H9 (cell line): Measurements from ENCODE around the gene NKD1. TPM values are rescaled to one million over a fixed set of nuclear protein-coding genes. Genes with fewer than 3 reads are reported as not detected.

ENCODE experiments used
- DNase-seq: peaks from one replicate; pipeline ENCODE4 v3.0.0-alpha.2; 2017
- H2AFZ ChIP-seq: one replicate; pipeline ENCODE4 v1.6.1; 2013; ENCODE audit warnings: mild to moderate bottlenecking, low read length, control low read depth, moderate library complexity
- H2AK5ac ChIP-seq: 2 replicates; pipeline ENCODE4 v1.6.1; 2013; ENCODE audit warnings: low read length, control low read depth, mixed read lengths; ENCODE audit not compliant: insufficient read length
- H2BK120ac ChIP-seq: one replicate; pipeline ENCODE4 v1.6.1; 2013; ENCODE audit warnings: low read depth, mild to moderate bottlenecking, low read length, control low read depth, inconsistent platforms; ENCODE audit not compliant: poor library complexity, severe bottlenecking
- H2BK12ac ChIP-seq: 2 replicates; pipeline ENCODE4 v1.6.1; 2013; ENCODE audit warnings: low read length, control low read depth, mixed read lengths, low read depth; ENCODE audit not compliant: insufficient read length
- H2BK15ac ChIP-seq: 2 replicates; pipeline ENCODE4 v1.6.1; 2013; ENCODE audit warnings: low read depth, low read length, control low read depth
- H2BK20ac ChIP-seq: one replicate; pipeline ENCODE4 v1.6.1; 2013; ENCODE audit warnings: low read depth, mild to moderate bottlenecking, low read length, control low read depth, inconsistent platforms; ENCODE audit not compliant: poor library complexity, severe bottlenecking
- H2BK5ac ChIP-seq: 2 replicates; pipeline ENCODE4 v1.6.1; 2013; ENCODE audit warnings: low read length, control low read depth, mixed read lengths; ENCODE audit not compliant: insufficient read length
- H3K14ac ChIP-seq: 2 replicates; pipeline ENCODE4 v1.6.1; 2013; ENCODE audit warnings: low read length, control low read depth; ENCODE audit not compliant: insufficient read depth
- H3K18ac ChIP-seq: 2 replicates; pipeline ENCODE4 v1.6.1; 2013; ENCODE audit warnings: low read depth, mild to moderate bottlenecking, mixed read lengths, low read length, control low read depth; ENCODE audit not compliant: insufficient read length
- H3K23ac ChIP-seq: 2 replicates; pipeline ENCODE4 v1.6.1; 2013; ENCODE audit warnings: low read length, control low read depth, mixed read lengths, low read depth; ENCODE audit not compliant: insufficient read length
- H3K23me2 ChIP-seq: 2 replicates; pipeline ENCODE4 v1.6.1; 2013; ENCODE audit warnings: low read depth, mild to moderate bottlenecking, mixed read lengths, low read length, control low read depth; ENCODE audit not compliant: insufficient read length, poor library complexity, severe bottlenecking
- H3K27ac ChIP-seq: 2 replicates; pipeline ENCODE4 v1.5.1; 2013; ENCODE audit warnings: low read length, control low read depth, mixed read lengths, low read depth; ENCODE audit not compliant: insufficient read length
- H3K27me3 ChIP-seq: 2 replicates; pipeline ENCODE4 v1.6.1; 2013; ENCODE audit warnings: low read length, control low read depth, inconsistent platforms; ENCODE audit not compliant: insufficient read depth
- H3K4ac ChIP-seq: 2 replicates; pipeline ENCODE4 v1.6.1; 2013; ENCODE audit warnings: low read depth, mild to moderate bottlenecking, control low read depth, inconsistent platforms, low read length, moderate library complexity
- H3K4me1 ChIP-seq: 2 replicates; pipeline ENCODE4 v1.6.1; 2013; ENCODE audit warnings: low read length, control low read depth, inconsistent platforms; ENCODE audit not compliant: insufficient read depth
- H3K4me2 ChIP-seq: 2 replicates; pipeline ENCODE4 v1.6.1; 2013; ENCODE audit warnings: low read length, control low read depth, mixed read lengths; ENCODE audit not compliant: insufficient read length, insufficient read depth
- H3K56ac ChIP-seq: 2 replicates; pipeline ENCODE4 v1.6.1; 2013; ENCODE audit warnings: low read depth, mild to moderate bottlenecking, mixed read lengths, low read length, control low read depth; ENCODE audit not compliant: insufficient read length
- H3K79me1 ChIP-seq: 2 replicates; pipeline ENCODE4 v1.6.1; 2013; ENCODE audit warnings: low read depth, mild to moderate bottlenecking, moderate library complexity, low read length, control low read depth, inconsistent platforms; ENCODE audit not compliant: insufficient read depth, poor library complexity, severe bottlenecking
- H3K79me2 ChIP-seq: 2 replicates; pipeline ENCODE4 v1.6.1; 2013; ENCODE audit warnings: low read length, control low read depth, inconsistent platforms; ENCODE audit not compliant: insufficient read depth
- H3K9ac ChIP-seq: 2 replicates; pipeline ENCODE4 v1.6.1; 2013; ENCODE audit warnings: low read length, control low read depth, mixed read lengths; ENCODE audit not compliant: insufficient read length; ENCODE audit errors: extremely low read depth
- H3K9me3 ChIP-seq: one replicate; pipeline ENCODE4 v1.6.1; 2013; ENCODE audit warnings: low read depth, low read length, inconsistent platforms; ENCODE audit not compliant: control insufficient read depth
- H3T11ph ChIP-seq: one replicate; pipeline ENCODE4 v1.6.1; 2013; ENCODE audit warnings: mild to moderate bottlenecking, low read length, control low read depth, inconsistent platforms
- H4K20me1 ChIP-seq: one replicate; pipeline ENCODE4 v1.6.1; 2013; ENCODE audit not compliant: control insufficient read depth, insufficient read length, insufficient read depth
- H4K5ac ChIP-seq: 2 replicates; pipeline ENCODE4 v1.6.1; 2013; ENCODE audit warnings: low read depth, mild to moderate bottlenecking, mixed read lengths, low read length, control low read depth; ENCODE audit not compliant: insufficient read length
- H4K8ac ChIP-seq: replicated peaks from 2 replicates; pipeline ENCODE4 v1.6.1; 2013; ENCODE audit warnings: low read length, control low read depth, mixed read lengths, low read depth; ENCODE audit not compliant: insufficient read length
- H4K91ac ChIP-seq: 2 replicates; pipeline ENCODE4 v1.6.1; 2013; ENCODE audit warnings: low read depth, mild to moderate bottlenecking, moderate library complexity, mixed read lengths, low read length, control low read depth; ENCODE audit not compliant: insufficient read length
- H3K27ac Mint-ChIP-seq, 3 experiments: 2 replicates in 2 of 3; 3 replicates in 1 of 3; pipeline ENCODE4 v1.8.0; 2020 to 2021; ENCODE audit warnings: mixed read lengths in 3 of 3, mild to moderate bottlenecking in 1 of 3, moderate library complexity in 1 of 3
- H3K27me3 Mint-ChIP-seq: 2 replicates; pipeline ENCODE4 v1.8.0; 2021; ENCODE audit warnings: low read depth, mild to moderate bottlenecking, moderate library complexity, mixed read lengths
- H3K36me3 Mint-ChIP-seq, 3 experiments: 2 replicates in 2 of 3; 3 replicates in 1 of 3; pipeline ENCODE4 v1.8.0; 2020 to 2021; ENCODE audit warnings: low read depth in 3 of 3, mixed read lengths in 3 of 3; ENCODE audit not compliant: insufficient read depth in 1 of 3
- H3K4me1 Mint-ChIP-seq, 2 experiments: 2 replicates each; pipeline ENCODE4 v1.8.0; 2020; ENCODE audit warnings: mixed read lengths in 2 of 2
- H3K4me3 Mint-ChIP-seq, 2 experiments: 2 replicates in 1 of 2; 3 replicates in 1 of 2; pipeline ENCODE4 v1.8.0; 2020 to 2021; ENCODE audit warnings: mild to moderate bottlenecking in 2 of 2, mixed read lengths in 2 of 2, moderate library complexity in 1 of 2
- H3K9me3 Mint-ChIP-seq, 2 experiments: 2 replicates in 1 of 2; 3 replicates in 1 of 2; pipeline ENCODE4 v1.8.0; 2020; ENCODE audit warnings: mild to moderate bottlenecking in 2 of 2, mixed read lengths in 2 of 2, moderate library complexity in 1 of 2
- CTCF ChIP-seq: fragments of 200-600 bp; sonication (generic); conservative IDR thresholded peaks from 3 replicates; pipeline ENCODE4 v1.8.0; 2021; ENCODE audit warnings: antibody characterized with exemption, mild to moderate bottlenecking
- WGBS: extraction: QIAGEN DNeasy Blood & Tissue Kit; methylation state at CpG from one replicate; pipeline ENCODE4 v1.1.7; 2013; ENCODE audit warnings: missing lambda C conversion rate, low lambda C conversion rate, mixed read lengths; ENCODE audit not compliant: insufficient read length; ENCODE audit errors: extremely low coverage; 5-methylcytosine and 5-hydroxymethylcytosine counted together
- total RNA-seq: library from RNA; stranded (reverse); gene quantifications from 2 replicates; pipeline ENCODE4 v1.2.1, GENCODE V29; 2021

NKD1 gene
- total RNA-seq, 1 experiment from 2014 or later, result 1.9 TPM

GRCh38 chr16:50573279-50573678 is 25.1 kb downstream of the NKD1 start:
- H3K79me2 ChIP-seq, result no peaks in the 10 kb centered on the region
- H3K27me3 Mint-ChIP-seq, result no peaks in the 10 kb centered on the region; the same call in 1 of the 2 replicates
- no peak overlapping the region for H2AFZ ChIP-seq
- no peaks in the 10 kb centered on the region for H3K9me3 ChIP-seq
- no peak overlapping the region for H3K18ac ChIP-seq
- no peak overlapping the region for H2BK20ac ChIP-seq
- H3K4me2 ChIP-seq, result no peak overlapping the region
- no peak for DNase-seq
- H3K23ac ChIP-seq, result no peak overlapping the region
- H3K9ac ChIP-seq, result no peak overlapping the region
- no peak overlapping the region for H2BK12ac ChIP-seq
- H2AK5ac ChIP-seq, result no peak overlapping the region
- H3K23me2 ChIP-seq, result no peaks in the 10 kb centered on the region
- H4K20me1 ChIP-seq, result no peaks in the 10 kb centered on the region
- no peak overlapping the region for H3T11ph ChIP-seq
- H3K4me1 ChIP-seq, result peaks cover 3% of the 10 kb centered on the region; the same call in 1 of the 2 replicates
- no peak overlapping the region for H3K4ac ChIP-seq
- H3K9me3 Mint-ChIP-seq, result no peaks in the 10 kb centered on the region
- H3K79me1 ChIP-seq, result no peaks in the 10 kb centered on the region
- no peak overlapping the region for H4K91ac ChIP-seq
- peaks cover 0 to 5% (median 3%) of the 10 kb centered on the region in 3 experiments; a peak in 2 of 7 replicates for H3K36me3 Mint-ChIP-seq
- WGBS, result no CpG with 5 or more reads among the region's 5 CpGs
- no peak overlapping the region for H2BK120ac ChIP-seq
- no peak overlapping the region for H4K8ac ChIP-seq
- no peak overlapping the region for H3K14ac ChIP-seq
- no peak overlapping the region; a peak in 1 of 5 replicates for H3K4me3 Mint-ChIP-seq
- no peak overlapping the region for H2BK15ac ChIP-seq
- H2BK5ac ChIP-seq, result no peak overlapping the region
- no peak overlapping the region for H3K27ac ChIP-seq
- no peak overlapping the region for H4K5ac ChIP-seq
- H3K4me1 Mint-ChIP-seq, result peaks cover 17 to 24% of the 10 kb centered on the region in 2 experiments
- TF ChIP-seq CTCF, result no peak
- no peaks in the 10 kb centered on the region for H3K27me3 ChIP-seq
- no peak overlapping the region for H3K27ac Mint-ChIP-seq
- no peak overlapping the region for H3K56ac ChIP-seq
